ENCODE results near the gene DIP2C.

DIP2C gene

GRCh38 chr10:689452-690371 is at the start of gene DIP2C:
TSS of gene DIP2C (minus strand) at chr10:689668. CDS start at chr10:689578, 90 bp downstream.
- Histone ChIP-seq H3K9ac (ENCODE audit: low read length) (peak within 1 kb of the TSS; percentile 62), H3K9me3 (ENCODE audit: control insufficient read depth, low read length) (no peaks in the 10 kb centered on the region), H3K4me1 (ENCODE audit: control insufficient read depth, insufficient read depth, low read length) (peaks cover 33% of the 10 kb centered on the region), H3K4me3 (ENCODE audit: low read length) (peak within 1 kb of the TSS; percentile 28), H3K36me3 (ENCODE audit: control insufficient read depth, insufficient read depth, low read length) (no peaks in the 10 kb centered on the region), H3K27me3 (ENCODE audit: control insufficient read depth, insufficient read depth, low read length) (peaks cover 5% of the 10 kb centered on the region)

DNA sequence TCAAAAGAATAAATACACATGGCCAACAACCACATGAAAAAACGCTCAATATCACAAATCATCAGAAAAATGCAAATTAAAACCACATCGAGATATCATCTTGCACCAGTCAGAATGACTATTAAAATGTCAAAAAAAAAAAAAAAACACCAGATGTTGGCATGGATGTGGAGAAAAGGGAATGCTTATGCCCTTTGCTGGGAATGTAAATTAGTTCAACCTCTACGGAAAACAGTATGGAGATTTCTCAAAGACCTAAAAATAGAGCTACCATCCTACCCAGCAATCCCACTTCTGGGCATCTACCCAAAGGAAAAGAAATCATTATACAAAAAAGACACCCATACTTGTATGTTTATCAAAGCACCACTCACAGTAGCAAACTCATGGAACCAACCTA is 45.0 kb upstream of the DIP2C start:
- Histone ChIP-seq H3K4me3 (ENCODE audit: low read length) (no peak overlapping the region), H3K9me3 (ENCODE audit: control insufficient read depth, low read length) (no peaks in the 10 kb centered on the region), H3K9ac (ENCODE audit: low read length) (no peak overlapping the region), H3K4me1 (ENCODE audit: control insufficient read depth, insufficient read depth, low read length) (no peaks in the 10 kb centered on the region), H3K27me3 (ENCODE audit: control insufficient read depth, insufficient read depth, low read length) (peaks cover 3% of the 10 kb centered on the region), H3K36me3 (ENCODE audit: control insufficient read depth, insufficient read depth, low read length) (no peaks in the 10 kb centered on the region)

DNA sequence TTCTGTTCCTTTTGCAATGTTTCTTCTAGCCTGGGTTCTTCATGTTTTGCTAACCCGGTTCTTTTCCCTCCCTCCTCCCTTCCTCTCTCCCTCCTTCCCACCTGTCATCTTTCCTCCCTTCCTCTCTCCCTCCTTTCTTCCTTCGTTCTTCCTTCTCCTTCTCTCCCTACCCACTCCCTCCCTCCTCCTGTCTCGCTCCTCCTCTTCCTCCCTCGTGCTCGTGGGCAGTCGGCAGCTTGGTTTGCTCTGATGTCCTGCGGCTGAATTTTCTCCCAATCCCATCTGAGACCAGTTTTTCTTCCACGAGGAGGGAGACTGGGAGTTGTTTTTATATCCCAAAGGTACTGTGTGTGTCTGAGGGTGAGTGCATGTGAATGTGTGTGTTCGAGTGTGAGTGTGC is 43.6 kb upstream of the DIP2C start:
- H3K27me3 ChIP-seq (ENCODE audit: control insufficient read depth, insufficient read depth, low read length), result peaks cover 3% of the 10 kb centered on the region
- H3K9ac ChIP-seq (ENCODE audit: low read length), result no peak overlapping the region
- H3K9me3 ChIP-seq (ENCODE audit: control insufficient read depth, low read length), result no peaks in the 10 kb centered on the region
- no peak overlapping the region for H3K4me3 ChIP-seq (ENCODE audit: low read length)
- no peaks in the 10 kb centered on the region for H3K4me1 ChIP-seq (ENCODE audit: control insufficient read depth, insufficient read depth, low read length)
- no peaks in the 10 kb centered on the region for H3K36me3 ChIP-seq (ENCODE audit: control insufficient read depth, insufficient read depth, low read length)

DNA sequence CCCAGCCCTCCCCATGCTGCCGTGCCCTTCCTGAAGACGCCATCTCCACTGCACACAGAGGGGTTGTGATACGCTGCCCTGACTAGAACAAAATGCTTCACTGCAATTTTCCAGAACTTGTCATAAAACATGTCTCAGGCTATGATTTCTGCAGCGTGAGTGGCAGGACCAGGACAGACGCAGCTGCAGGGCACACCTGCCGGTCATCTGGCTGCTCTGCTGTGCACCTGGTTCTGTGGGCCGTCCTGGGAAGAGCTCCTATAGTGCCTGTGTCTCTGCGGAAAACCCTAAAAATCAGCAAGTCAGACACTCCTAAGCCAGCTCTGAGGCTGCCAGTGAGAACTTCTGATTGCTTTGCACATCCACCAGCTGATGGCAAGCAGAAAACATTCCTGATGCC is 39.7 kb upstream of the DIP2C start:
- no peaks in the 10 kb centered on the region for H3K27me3 ChIP-seq (ENCODE audit: control insufficient read depth, insufficient read depth, low read length)
- no peaks in the 10 kb centered on the region for H3K36me3 ChIP-seq (ENCODE audit: control insufficient read depth, insufficient read depth, low read length)
- no peaks in the 10 kb centered on the region for H3K9me3 ChIP-seq (ENCODE audit: control insufficient read depth, low read length)
- no peaks in the 10 kb centered on the region for H3K4me1 ChIP-seq (ENCODE audit: control insufficient read depth, insufficient read depth, low read length)
- H3K4me3 ChIP-seq (ENCODE audit: low read length), result no peak overlapping the region
- no peak overlapping the region for H3K9ac ChIP-seq (ENCODE audit: low read length)

- no peak overlapping the region for H3K4me3 ChIP-seq (ENCODE audit: low read length)
- no peaks in the 10 kb centered on the region for H3K9me3 ChIP-seq (ENCODE audit: control insufficient read depth, low read length)
- H3K36me3 ChIP-seq (ENCODE audit: control insufficient read depth, insufficient read depth, low read length), result no peaks in the 10 kb centered on the region
- no peak overlapping the region for H3K9ac ChIP-seq (ENCODE audit: low read length)
- no peaks in the 10 kb centered on the region for H3K4me1 ChIP-seq (ENCODE audit: control insufficient read depth, insufficient read depth, low read length)
- no peaks in the 10 kb centered on the region for H3K27me3 ChIP-seq (ENCODE audit: control insufficient read depth, insufficient read depth, low read length)
Observed at GRCh38 chr10:728603-729002, 39.1 kb upstream of the DIP2C start.

DNA sequence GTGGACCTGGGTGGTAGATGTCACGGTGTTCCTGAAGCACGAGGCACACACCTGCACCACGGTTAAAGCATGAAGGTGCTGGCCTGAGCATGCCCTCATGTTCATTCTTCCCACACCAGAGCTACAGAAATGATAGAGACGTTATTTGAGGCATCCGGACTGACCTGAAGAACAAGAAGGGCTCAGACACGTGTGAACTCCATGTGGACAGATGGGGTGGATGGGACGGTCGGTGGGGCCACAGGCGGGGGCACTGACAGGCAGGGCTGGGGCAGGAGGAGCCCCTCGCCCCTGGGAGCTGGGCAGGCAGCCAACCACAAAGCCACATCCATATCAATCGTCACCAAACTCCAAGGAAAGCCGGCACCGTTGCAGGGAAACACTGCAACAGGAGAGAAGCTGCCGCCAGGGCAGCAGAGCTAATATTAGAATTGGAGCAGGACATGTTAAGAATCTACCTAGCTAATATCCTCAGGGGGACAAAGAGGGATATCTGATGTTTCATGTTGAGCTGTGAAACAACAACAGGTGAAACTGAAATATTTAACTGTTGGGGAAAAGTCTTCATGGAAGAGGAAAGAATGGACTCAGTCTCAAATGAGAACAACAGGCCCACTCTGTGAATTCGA is 37.8 kb upstream of the DIP2C start:
- Histone ChIP-seq H3K9me3 (ENCODE audit: control insufficient read depth, low read length) (no peaks in the 10 kb centered on the region), H3K4me1 (ENCODE audit: control insufficient read depth, insufficient read depth, low read length) (no peaks in the 10 kb centered on the region), H3K9ac (ENCODE audit: low read length) (no peak overlapping the region), H3K4me3 (ENCODE audit: low read length) (no peak overlapping the region), H3K27me3 (ENCODE audit: control insufficient read depth, insufficient read depth, low read length) (no peaks in the 10 kb centered on the region), H3K36me3 (ENCODE audit: control insufficient read depth, insufficient read depth, low read length) (no peaks in the 10 kb centered on the region)

DNA sequence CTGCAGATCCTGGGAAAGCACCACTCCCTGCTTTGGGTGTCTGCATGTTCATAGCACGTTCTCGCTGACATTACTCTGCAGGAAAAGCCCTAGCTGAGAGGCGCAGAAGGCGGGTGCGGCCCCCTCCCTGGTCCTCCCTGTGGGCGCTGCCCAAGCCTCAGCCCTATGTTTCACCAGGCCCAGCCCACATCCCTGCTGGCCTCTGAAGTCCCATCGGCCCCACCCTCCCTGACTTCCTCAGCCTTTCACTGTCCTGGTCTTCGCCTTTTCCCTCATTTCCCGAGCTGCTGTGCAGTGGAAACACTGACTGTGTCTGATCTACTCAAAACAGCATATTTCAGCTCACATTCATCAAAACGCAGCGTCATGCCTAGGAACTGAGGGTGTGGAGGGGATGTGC is 36.3 kb upstream of the DIP2C start:
- H3K4me1 ChIP-seq (ENCODE audit: control insufficient read depth, insufficient read depth, low read length), result no peaks in the 10 kb centered on the region
- H3K36me3 ChIP-seq (ENCODE audit: control insufficient read depth, insufficient read depth, low read length), result no peaks in the 10 kb centered on the region
- no peaks in the 10 kb centered on the region for H3K27me3 ChIP-seq (ENCODE audit: control insufficient read depth, insufficient read depth, low read length)
- no peaks in the 10 kb centered on the region for H3K9me3 ChIP-seq (ENCODE audit: control insufficient read depth, low read length)
- no peak overlapping the region for H3K4me3 ChIP-seq (ENCODE audit: low read length)
- H3K9ac ChIP-seq (ENCODE audit: low read length), result no peak overlapping the region

- H3K36me3 ChIP-seq (ENCODE audit: control insufficient read depth, insufficient read depth, low read length), result no peaks in the 10 kb centered on the region
- no peak overlapping the region for H3K9ac ChIP-seq (ENCODE audit: low read length)
- H3K9me3 ChIP-seq (ENCODE audit: control insufficient read depth, low read length), result no peaks in the 10 kb centered on the region
- H3K27me3 ChIP-seq (ENCODE audit: control insufficient read depth, insufficient read depth, low read length), result no peaks in the 10 kb centered on the region
- no peaks in the 10 kb centered on the region for H3K4me1 ChIP-seq (ENCODE audit: control insufficient read depth, insufficient read depth, low read length)
- H3K4me3 ChIP-seq (ENCODE audit: low read length), result no peak overlapping the region
Observed at GRCh38 chr10:725302-725701, 35.8 kb upstream of the DIP2C start.

DNA sequence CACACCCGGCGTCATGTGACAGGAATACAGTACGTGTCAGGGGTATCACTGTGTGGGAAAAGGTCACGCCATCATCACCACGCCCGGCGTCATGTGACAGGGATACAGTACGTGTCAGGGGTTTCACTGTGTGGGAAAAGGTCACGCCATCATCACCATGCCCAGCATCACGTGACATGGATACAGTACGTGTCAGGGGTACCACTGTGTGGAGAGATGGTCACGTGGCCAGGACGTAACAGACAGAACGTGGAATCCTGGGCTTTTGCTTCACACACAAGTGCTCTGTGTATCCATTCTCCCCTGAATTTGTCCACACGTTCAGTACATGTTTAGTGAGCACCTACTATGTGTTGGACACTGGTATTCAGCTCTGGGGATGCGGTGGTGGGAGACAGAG is 34.5 kb upstream of the DIP2C start:
- Histone ChIP-seq H3K9ac (ENCODE audit: low read length) (no peak overlapping the region), H3K36me3 (ENCODE audit: control insufficient read depth, insufficient read depth, low read length) (no peaks in the 10 kb centered on the region), H3K4me1 (ENCODE audit: control insufficient read depth, insufficient read depth, low read length) (no peaks in the 10 kb centered on the region), H3K9me3 (ENCODE audit: control insufficient read depth, low read length) (no peaks in the 10 kb centered on the region), H3K27me3 (ENCODE audit: control insufficient read depth, insufficient read depth, low read length) (no peaks in the 10 kb centered on the region), H3K4me3 (ENCODE audit: low read length) (no peak overlapping the region)

- H3K36me3 ChIP-seq (ENCODE audit: control insufficient read depth, insufficient read depth, low read length), result no peaks in the 10 kb centered on the region
- H3K9ac ChIP-seq (ENCODE audit: low read length), result no peak overlapping the region
- no peaks in the 10 kb centered on the region for H3K27me3 ChIP-seq (ENCODE audit: control insufficient read depth, insufficient read depth, low read length)
- no peak overlapping the region for H3K4me3 ChIP-seq (ENCODE audit: low read length)
- H3K4me1 ChIP-seq (ENCODE audit: control insufficient read depth, insufficient read depth, low read length), result no peaks in the 10 kb centered on the region
- H3K9me3 ChIP-seq (ENCODE audit: control insufficient read depth, low read length), result no peaks in the 10 kb centered on the region
Observed at GRCh38 chr10:722281-723060, 33.0 kb upstream of the DIP2C start.

DNA sequence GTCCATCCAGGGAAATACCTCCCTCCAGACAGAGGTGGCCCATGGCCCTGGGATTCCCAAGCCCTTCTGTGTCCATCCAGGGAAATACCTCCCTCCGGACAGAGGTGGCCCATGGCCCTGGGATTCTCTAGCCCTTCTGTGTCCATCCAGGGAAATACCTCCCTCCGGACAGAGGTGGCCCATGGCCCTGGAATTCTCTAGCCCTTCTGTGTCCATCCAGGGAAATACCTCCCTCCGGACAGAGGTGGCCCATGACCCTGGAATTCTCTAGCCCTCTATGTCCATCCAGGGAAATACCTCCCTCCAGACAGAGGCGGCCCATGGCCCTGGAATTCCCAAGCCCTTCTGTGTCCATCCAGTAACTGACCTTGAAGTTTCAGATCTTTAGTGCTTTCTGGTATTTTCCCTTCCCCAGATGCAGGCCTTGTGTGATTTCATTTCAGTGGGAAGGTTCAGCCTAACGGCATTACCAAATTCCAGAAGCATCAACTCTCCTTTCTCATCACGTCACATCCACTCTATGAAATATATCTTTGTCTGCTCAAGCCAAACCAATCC is 28.8 kb upstream of the DIP2C start:
- no peak overlapping the region for H3K4me3 ChIP-seq (ENCODE audit: low read length)
- H3K4me1 ChIP-seq (ENCODE audit: control insufficient read depth, insufficient read depth, low read length), result peaks cover 2% of the 10 kb centered on the region
- no peaks in the 10 kb centered on the region for H3K36me3 ChIP-seq (ENCODE audit: control insufficient read depth, insufficient read depth, low read length)
- no peaks in the 10 kb centered on the region for H3K9me3 ChIP-seq (ENCODE audit: control insufficient read depth, low read length)
- H3K9ac ChIP-seq (ENCODE audit: low read length), result no peak overlapping the region
- no peaks in the 10 kb centered on the region for H3K27me3 ChIP-seq (ENCODE audit: control insufficient read depth, insufficient read depth, low read length)

- H3K27me3 ChIP-seq (ENCODE audit: control insufficient read depth, insufficient read depth, low read length), result no peaks in the 10 kb centered on the region
- H3K9ac ChIP-seq (ENCODE audit: low read length), result no peak overlapping the region
- H3K4me3 ChIP-seq (ENCODE audit: low read length), result no peak overlapping the region
- H3K36me3 ChIP-seq (ENCODE audit: control insufficient read depth, insufficient read depth, low read length), result no peaks in the 10 kb centered on the region
- peaks cover 9% of the 10 kb centered on the region for H3K4me1 ChIP-seq (ENCODE audit: control insufficient read depth, insufficient read depth, low read length)
- no peaks in the 10 kb centered on the region for H3K9me3 ChIP-seq (ENCODE audit: control insufficient read depth, low read length)
Observed at GRCh38 chr10:717458-717857, 28.0 kb upstream of the DIP2C start.

Data from mucosa of stomach (tissue), 1 donor.